SU-DHL-6 (cell line): ENCODE measurements around the gene PHF1.

Experiments used
- H2AFZ ChIP-seq: fragments of 200-600 bp; sonication (generic); 2 replicates; pipeline ENCODE4 v1.6.1; 2014; ENCODE audit warnings: low read depth, mild to moderate bottlenecking, moderate library complexity, mixed read lengths, antibody characterized with exemption, low read length; ENCODE audit not compliant: severe bottlenecking
- H3F3A ChIP-seq: fragments of 200-600 bp; shearing (Covaris generic); 2 replicates; pipeline ENCODE4 v1.6.0; 2016; ENCODE audit warnings: antibody characterized with exemption, mild to moderate bottlenecking; ENCODE audit not compliant: insufficient read depth
- H3K27ac ChIP-seq: fragments of 200-600 bp; sonication (generic); 2 replicates; pipeline ENCODE4 v1.5.1; 2016; ENCODE audit warnings: low read depth, mild to moderate bottlenecking, low read length, moderate library complexity, mixed read lengths
- H3K27me3 ChIP-seq: fragments of 200-600 bp; sonication (generic), shearing (Covaris generic); 2 replicates; pipeline ENCODE4 v1.6.0; 2014; ENCODE audit warnings: mild to moderate bottlenecking, low read length
- H3K36me3 ChIP-seq: fragments of 200-600 bp; sonication (generic); 2 replicates; pipeline ENCODE4 v1.6.1; 2014; ENCODE audit warnings: mild to moderate bottlenecking, low read length, mixed read lengths
- H3K4me2 ChIP-seq: fragments of 300-600, 200-600 bp; shearing (Covaris generic), sonication (generic); 2 replicates; pipeline ENCODE4 v1.6.0; 2014; ENCODE audit warnings: low read length, low read depth, mild to moderate bottlenecking; ENCODE audit not compliant: poor library complexity, severe bottlenecking
- H3K4me3 ChIP-seq: fragments of 200-600 bp; sonication (generic); 2 replicates; pipeline ENCODE4 v1.5.1; 2014; ENCODE audit warnings: antibody characterized with exemption, low read length, mild to moderate bottlenecking, mixed read lengths; ENCODE audit not compliant: insufficient read depth, poor library complexity, severe bottlenecking
- H3K79me2 ChIP-seq: fragments of 200-600 bp; sonication (generic); 2 replicates; pipeline ENCODE4 v1.6.1; 2014; ENCODE audit warnings: mild to moderate bottlenecking, low read length, moderate library complexity; ENCODE audit not compliant: insufficient read depth
- H3K9ac ChIP-seq: fragments of 200-600 bp; sonication (generic); 2 replicates; pipeline ENCODE4 v1.7.0; 2014; ENCODE audit warnings: mild to moderate bottlenecking, low read length
- H3K9me2 ChIP-seq: fragments of 200-600 bp; sonication (generic); replicated peaks from 2 replicates; pipeline ENCODE4 v1.6.1; 2014; ENCODE audit warnings: low read length; ENCODE audit not compliant: insufficient read depth
- H3K9me3 ChIP-seq: fragments of 200-600 bp; sonication (generic); 2 replicates; pipeline ENCODE4 v1.6.1; 2014; ENCODE audit warnings: low read length, mixed read lengths; ENCODE audit not compliant: insufficient read depth
- H4K20me1 ChIP-seq: fragments of 200-600 bp; sonication (generic); 2 replicates; pipeline ENCODE4 v1.6.1; 2014; ENCODE audit warnings: low read depth, mild to moderate bottlenecking, antibody characterized with exemption, low read length, moderate library complexity, mixed read lengths
- CTCF ChIP-seq: fragments of 200-600 bp; sonication (generic); IDR thresholded peaks from one replicate; pipeline ENCODE4 v1.5.1; 2017; ENCODE audit warnings: antibody characterized with exemption, mild to moderate bottlenecking, low read length, moderate library complexity; ENCODE audit not compliant: insufficient read depth, poor library complexity, severe bottlenecking
- EZH2phosphoT487 ChIP-seq: fragments of 200-600 bp; sonication (generic), shearing (Covaris generic); conservative IDR thresholded peaks from 2 replicates; pipeline ENCODE4 v1.6.1; 2018; ENCODE audit warnings: mild to moderate bottlenecking, antibody characterized with exemption, low read length, moderate library complexity, mixed read lengths

Gene PHF1

GRCh38 chr6:33443025-33443424, 32.2 kb downstream of the PHF1 start:
- H3K9ac ChIP-seq = no peak overlapping the region

GRCh38 chr6:33443619-33444504, 33.0 kb downstream of the PHF1 start:
- Histone ChIP-seq H3K4me3 (no peak overlapping the region), H3K9me3 (no peaks in the 10 kb centered on the region), H3K36me3 (no peaks in the 10 kb centered on the region), H3K4me2 (no peak overlapping the region), H3K9me2 (no peaks in the 10 kb centered on the region), H3K27me3 (no peaks in the 10 kb centered on the region), H4K20me1 (no peaks in the 10 kb centered on the region), H2AFZ (no peak overlapping the region), H3K9ac (no peak overlapping the region), H3K27ac (no peak overlapping the region), H3F3A (no peaks in the 10 kb centered on the region), H3K79me2 (no peaks in the 10 kb centered on the region)
- TF ChIP-seq CTCF = no peak
- no peak for TF ChIP-seq EZH2phosphoT487

More at GRCh38 chr6:33443025-33443424, 32.2 kb downstream of the PHF1 start:
- TF ChIP-seq CTCF (no peak), EZH2phosphoT487 (no peak)
- H3K4me3 ChIP-seq = no peak overlapping the region
- H3K36me3 ChIP-seq = no peaks in the 10 kb centered on the region
- H2AFZ ChIP-seq = no peak overlapping the region
- no peaks in the 10 kb centered on the region for H3K9me2 ChIP-seq
- H3K4me2 ChIP-seq = no peak overlapping the region
- no peaks in the 10 kb centered on the region for H4K20me1 ChIP-seq
- H3K27ac ChIP-seq = no peak overlapping the region
- no peaks in the 10 kb centered on the region for H3K9me3 ChIP-seq
- H3K79me2 ChIP-seq = no peaks in the 10 kb centered on the region
- no peaks in the 10 kb centered on the region for H3K27me3 ChIP-seq
- no peaks in the 10 kb centered on the region for H3F3A ChIP-seq

GRCh38 chr6:33445119-33445603, 34.3 kb downstream of the PHF1 start:
- no peak overlapping the region for H3K27ac ChIP-seq
- H2AFZ ChIP-seq = no peak overlapping the region
- H3K4me3 ChIP-seq = no peak overlapping the region
- H3F3A ChIP-seq = no peaks in the 10 kb centered on the region
- no peaks in the 10 kb centered on the region for H3K27me3 ChIP-seq
- H3K36me3 ChIP-seq = no peaks in the 10 kb centered on the region
- no peaks in the 10 kb centered on the region for H3K9me3 ChIP-seq
- no peak overlapping the region for H3K9ac ChIP-seq
- H3K4me2 ChIP-seq = no peak overlapping the region
- H3K79me2 ChIP-seq = no peaks in the 10 kb centered on the region
- TF ChIP-seq CTCF (no peak), EZH2phosphoT487 (no peak)
- no peaks in the 10 kb centered on the region for H4K20me1 ChIP-seq
- H3K9me2 ChIP-seq = no peaks in the 10 kb centered on the region
